GM12878 (cell line): ENCODE data around the gene TRPM3.

ENCODE experiments used
- BCL3 ChIP-seq: IDR thresholded peaks from 2 replicates; pipeline ENCODE4 v1.6.1; 2011; ENCODE audit warnings: borderline replicate concordance, low read depth, mild to moderate bottlenecking, moderate library complexity, low read length; ENCODE audit not compliant: insufficient read depth, poor library complexity, severe bottlenecking
- CTCF ChIP-seq, 3 experiments: IDR thresholded peaks in 2 of 3; conservative IDR thresholded peaks in 1 of 3; 2 replicates each; pipeline ENCODE4 v1.5.1; 2011; ENCODE audit warnings: low read depth in 3 of 3, low read length in 3 of 3, mild to moderate bottlenecking in 3 of 3, control low read depth in 2 of 3, moderate library complexity in 2 of 3, inconsistent platforms in 1 of 3, mixed read lengths in 1 of 3; ENCODE audit not compliant: control insufficient read depth in 2 of 3, insufficient read depth in 1 of 3; ENCODE audit errors: extremely low read depth in 1 of 3
- EZH2 ChIP-seq: IDR thresholded peaks from 2 replicates; pipeline ENCODE4 v1.6.1; 2012; ENCODE audit warnings: low read depth, mild to moderate bottlenecking, control low read depth, inconsistent platforms, low read length, borderline replicate concordance; ENCODE audit not compliant: control insufficient read depth
- ZNF274 ChIP-seq: IDR thresholded peaks from one replicate; pipeline ENCODE4 v1.8.0; 2011; ENCODE audit not compliant: insufficient read length, insufficient read depth

GRCh38 chr9:70792796-70793195, 328.6 kb downstream of the TRPM3 start:
- TF ChIP-seq EZH2: no peak
- TF ChIP-seq ZNF274: no peak
- no peak for TF ChIP-seq BCL3
- no peak for TF ChIP-seq CTCF (IDR thresholded peaks at IDR 0.05 in 2 of 3, conservative IDR thresholded peaks at IDR 0.05 in 1 of 3; ENCODE audit: control insufficient read depth in 2 of 3, extremely low read depth in 1 of 3, insufficient read depth in 1 of 3, low read depth in 3 of 3, low read length in 3 of 3)
